SH-SY5Y (cell line): ENCODE measurements around the gene BIRC6.

ENCODE experiments used
- GATA2 ChIP-seq: IDR thresholded peaks from 2 replicates; pipeline ENCODE4 v1.6.1; 2011; ENCODE audit warnings: mild to moderate bottlenecking, low read depth, low read length
- GATA3 ChIP-seq: IDR thresholded peaks from 2 replicates; pipeline ENCODE4 v1.6.1; 2011; ENCODE audit warnings: low read depth, mild to moderate bottlenecking, low read length, moderate library complexity

The BIRC6 gene

DNA sequence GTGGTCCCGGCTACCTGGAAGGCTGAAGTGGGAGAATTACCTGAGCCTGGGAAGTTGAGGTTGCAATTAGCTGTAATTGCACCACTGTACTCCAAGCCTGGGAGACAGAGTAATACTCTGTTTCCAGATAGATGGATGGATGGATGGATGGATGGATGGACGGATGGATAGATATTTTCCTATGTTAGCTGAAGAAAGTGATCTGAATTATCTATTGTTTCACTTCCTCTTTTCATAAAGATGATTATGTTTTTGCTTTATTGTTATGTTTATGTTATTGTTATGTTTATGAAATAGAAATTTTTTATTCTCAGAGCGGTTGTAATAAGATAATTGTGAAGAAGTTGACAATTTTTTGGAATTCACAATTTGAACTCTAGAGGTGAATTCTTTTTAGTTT lies 237.8 kb downstream of the BIRC6 start:
- TF ChIP-seq GATA3 (no peak), GATA2 (no peak)

DNA sequence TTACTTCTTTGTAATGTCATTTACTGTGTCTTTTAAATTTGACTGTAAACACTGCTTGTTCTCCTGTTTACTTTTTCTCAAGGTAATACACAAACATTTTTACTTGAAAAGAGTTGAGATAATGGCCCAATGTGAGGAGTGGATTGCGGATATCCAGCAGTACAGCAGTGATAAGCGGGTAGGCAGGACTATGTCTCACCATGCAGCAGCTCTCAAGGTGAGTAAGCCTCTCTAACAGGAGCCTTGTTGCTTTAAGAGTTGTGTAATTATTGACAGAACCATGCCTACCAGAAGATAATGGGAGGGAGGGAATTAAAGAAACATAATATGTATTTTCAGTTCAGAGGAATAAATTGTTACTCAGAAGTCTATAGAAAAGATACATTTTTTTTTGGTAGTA lies 254.5 kb downstream of the BIRC6 start:
- no peak for TF ChIP-seq GATA3

DNA sequence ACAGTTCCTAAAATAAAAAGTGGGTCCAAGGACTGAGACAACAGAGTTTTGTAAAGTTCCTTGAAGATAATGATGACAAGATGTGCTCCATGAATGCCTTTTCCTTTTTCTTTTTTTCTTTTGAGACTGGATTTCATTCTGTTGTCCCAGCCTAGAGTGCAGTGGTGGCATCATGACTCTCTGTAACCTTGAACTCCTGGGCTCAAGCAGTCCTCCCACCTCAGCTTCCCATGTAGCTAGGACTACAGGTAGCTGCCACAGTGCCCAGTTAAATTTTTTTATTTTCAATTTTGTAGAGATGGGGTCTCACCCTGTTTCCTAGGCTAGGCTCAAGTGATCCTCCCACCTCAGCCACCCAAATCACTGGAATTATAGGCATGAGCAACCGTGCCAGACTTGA lies 254.9 kb downstream of the BIRC6 start:
- TF ChIP-seq GATA3 (no peak), GATA2 (no peak)

DNA sequence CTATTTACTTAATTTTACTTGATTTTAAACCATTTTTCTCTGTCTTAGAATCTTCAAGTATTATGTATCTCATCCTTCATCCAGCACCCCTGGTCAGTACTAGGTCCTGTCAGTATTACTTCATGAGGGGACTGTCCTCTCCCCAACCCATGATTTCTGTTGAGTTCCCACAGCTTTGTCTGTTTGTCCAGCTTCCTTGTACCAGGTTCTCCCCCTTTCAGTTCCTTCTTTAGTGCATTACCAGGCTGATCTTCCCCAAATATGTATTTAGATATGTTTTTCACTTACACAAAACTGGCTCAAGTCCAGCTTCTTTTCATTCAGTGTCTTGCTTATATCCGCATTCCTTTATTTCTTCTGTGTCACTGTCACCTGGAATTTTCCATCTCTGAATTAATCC lies 257.3 kb downstream of the BIRC6 start:
- TF ChIP-seq GATA2 (no peak), GATA3 (no peak)

DNA sequence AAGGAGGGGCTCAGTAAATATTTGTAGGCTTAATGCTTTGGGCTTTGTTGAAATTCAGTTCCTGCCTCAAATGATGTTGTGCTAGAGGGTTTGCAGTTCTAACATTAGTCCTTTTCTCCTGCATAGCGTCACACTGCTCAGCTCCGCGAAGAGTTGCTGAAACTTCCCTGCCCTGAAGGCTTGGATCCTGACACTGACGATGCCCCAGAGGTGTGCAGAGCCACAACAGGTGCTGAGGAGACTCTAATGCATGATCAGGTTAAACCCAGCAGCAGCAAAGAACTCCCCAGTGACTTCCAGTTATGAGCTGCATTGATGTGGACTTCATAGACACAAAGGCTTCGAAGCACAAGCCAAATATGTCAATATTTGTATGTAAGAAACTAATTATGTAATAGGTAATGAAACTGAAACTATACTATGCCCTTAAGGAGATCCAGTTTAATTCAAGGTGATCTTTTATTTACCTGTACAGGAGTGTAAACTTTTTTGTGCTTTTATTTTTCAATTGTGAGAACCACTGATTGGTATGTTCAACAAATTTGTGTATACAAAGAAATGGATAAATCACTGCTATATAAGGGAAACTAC lies 260.9 kb downstream of the BIRC6 start:
- TF ChIP-seq GATA2 (no peak), GATA3 (no peak)

DNA sequence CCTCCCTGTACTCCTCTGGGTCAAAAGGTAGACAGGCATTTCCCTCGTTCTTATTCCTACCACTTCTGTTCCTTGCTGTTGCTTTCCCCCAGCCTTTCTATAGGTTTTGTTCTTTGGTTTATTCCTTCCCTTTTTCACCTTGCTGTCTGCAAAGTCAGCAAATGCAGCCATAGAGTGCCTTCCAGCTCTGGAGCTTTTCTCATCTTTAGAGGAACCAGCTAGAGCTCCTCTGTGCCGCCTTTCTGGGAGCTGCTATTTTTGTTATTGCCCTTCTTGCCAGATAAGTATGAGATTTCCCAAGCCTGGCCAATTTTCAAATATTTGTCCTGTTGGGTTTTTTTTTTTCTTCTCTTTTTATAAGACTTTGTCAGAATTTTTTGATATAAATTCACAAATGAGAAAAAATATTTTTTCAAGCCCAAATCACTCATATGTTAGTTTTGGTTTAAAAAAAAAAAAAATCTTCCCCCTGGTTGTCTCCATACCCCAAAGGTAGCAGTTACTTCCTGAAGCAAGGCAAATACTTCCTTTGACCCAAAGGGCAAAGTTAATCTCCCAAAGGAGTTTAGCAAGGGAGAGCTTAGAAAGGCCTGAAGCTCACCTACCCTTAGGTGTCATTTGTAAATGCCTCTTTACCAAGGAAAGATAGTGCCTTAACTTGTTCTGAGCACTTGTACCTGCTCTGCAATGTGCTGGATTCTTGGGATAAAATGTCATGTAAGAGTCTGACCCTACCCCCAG lies 265.9 kb downstream of the BIRC6 start:
- TF ChIP-seq GATA2 (no peak), GATA3 (no peak)

DNA sequence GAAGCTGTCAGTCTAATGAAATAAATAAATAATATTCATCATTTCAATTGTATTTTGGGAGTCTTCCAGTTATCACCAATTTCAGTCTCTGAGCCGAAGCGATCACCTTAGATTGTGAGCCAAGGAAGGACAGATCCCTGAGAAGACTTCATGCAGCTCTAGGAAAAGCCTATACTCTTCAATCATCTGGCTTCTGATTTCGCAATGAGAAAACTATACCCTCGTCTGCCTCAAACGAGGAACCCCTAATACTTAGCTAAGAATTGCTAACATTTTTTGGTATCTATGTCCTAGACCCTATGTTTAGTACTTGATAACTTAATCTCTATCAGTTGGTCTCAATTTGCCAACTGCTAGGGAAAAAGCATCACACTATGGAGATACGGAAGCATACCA lies 266.5 kb downstream of the BIRC6 start:
- TF ChIP-seq GATA3 (no peak), GATA2 (no peak)

DNA sequence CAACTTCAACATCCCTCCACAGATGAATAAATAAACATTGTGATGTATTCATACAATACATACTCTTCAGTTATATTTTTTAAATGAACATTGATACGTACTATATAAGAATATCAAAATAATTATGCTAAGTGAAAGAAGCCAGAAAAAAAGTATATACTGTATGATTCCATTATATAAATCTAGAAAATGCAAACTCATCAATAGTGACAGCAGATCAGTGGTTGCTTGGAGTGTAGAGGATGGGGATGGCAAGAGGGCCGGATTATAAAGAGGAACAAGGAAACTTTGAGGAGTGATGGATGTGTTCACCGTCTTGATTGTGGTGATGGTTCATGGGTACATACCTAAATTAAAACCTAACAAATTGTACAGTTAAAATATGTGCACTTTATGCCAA lies 268.0 kb downstream of the BIRC6 start:
- TF ChIP-seq GATA3 = no peak
- TF ChIP-seq GATA2 = no peak

DNA sequence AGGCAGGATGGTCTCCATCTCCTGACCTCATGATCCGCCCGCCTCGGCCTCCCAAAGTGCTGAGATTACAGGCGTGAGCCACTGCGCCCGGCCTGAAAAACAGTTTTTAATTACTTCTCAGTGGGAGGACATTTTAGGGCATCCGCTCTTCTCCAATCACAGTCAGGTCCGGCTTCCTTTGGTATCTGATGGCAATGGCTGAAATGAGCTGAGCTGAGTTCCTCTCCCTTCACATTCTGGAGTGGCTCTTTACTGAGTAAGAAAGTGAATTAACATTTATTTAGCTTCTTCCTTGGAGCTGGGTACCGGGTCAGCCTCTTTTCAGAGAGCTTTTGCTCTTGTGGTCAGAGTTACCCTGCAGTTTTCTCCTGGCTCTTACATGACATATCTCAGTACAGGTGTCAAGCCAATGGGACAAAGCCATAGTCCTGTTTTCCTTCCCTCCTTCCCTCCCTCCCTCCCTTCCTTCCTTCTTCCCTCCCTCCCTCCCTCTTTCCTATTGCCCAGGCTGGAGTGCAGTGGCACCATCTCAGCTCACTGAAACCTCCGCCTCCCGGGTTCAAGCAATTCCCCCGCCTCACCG lies 269.9 kb downstream of the BIRC6 start:
- TF ChIP-seq GATA2 = no peak
- no peak for TF ChIP-seq GATA3

DNA sequence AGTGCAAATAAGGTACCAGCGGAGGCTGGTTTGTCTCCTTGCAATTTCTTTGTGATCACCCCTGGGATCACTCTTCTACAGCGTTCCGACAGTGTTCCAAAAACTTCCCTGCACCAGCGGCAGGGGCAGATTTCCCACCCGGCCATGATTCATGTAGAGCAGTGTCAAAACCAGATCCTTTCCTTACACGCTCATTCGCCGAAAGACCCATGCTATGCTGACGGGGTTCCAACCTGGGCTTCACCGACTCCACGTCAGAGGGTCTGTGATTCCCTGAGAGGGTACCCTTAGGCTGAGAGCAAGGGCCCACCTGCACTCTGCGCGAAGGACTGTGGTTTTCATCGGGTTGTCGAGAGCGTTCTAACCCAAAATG lies 270.6 kb downstream of the BIRC6 start:
- TF ChIP-seq GATA3 = no peak
- TF ChIP-seq GATA2 = no peak

DNA sequence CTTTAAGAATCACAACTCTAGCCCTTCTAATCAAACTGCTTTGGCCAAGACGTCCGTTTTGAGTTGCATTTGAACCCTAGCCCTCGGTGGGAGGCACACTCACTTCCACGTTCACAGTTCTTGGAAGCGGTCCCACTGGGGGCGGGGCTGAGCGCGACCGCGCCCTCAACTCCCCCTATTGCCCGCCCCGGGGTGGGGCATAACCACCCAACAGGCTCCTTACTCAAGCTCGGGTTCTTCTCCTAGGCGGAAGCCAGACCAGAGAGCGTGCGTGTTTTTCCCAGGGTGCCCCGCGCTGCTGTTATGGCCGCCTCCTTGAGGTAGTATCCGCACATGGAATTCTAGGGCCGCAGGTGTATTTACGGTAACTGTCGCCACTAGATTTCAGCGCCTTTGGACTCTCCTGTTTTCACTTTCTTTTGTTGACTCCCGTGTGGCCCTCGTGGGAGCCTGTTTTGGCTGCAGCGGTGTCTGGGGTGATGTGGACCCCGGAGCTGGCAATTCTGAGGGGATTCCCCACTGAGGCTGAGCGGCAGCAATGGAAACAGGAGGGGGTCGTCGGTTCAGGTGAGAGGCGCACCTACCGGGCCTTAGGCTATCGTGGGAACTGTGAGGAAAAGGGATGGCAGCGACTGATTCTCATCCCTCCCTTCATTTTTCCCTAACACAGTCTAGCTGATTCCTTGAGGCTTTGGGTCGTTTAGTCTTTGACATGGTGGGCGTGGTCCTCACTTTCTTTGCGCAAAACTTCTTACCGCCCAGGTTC lies 271.2 kb downstream of the BIRC6 start, which contains the start of gene TTC27:
TSS of gene TTC27 (plus strand) at position 237 of the 766 bp plus-strand sequence. CDS start at position 480, 243 bp downstream.
- TF ChIP-seq GATA2 (no peak), GATA3 (no peak)

DNA sequence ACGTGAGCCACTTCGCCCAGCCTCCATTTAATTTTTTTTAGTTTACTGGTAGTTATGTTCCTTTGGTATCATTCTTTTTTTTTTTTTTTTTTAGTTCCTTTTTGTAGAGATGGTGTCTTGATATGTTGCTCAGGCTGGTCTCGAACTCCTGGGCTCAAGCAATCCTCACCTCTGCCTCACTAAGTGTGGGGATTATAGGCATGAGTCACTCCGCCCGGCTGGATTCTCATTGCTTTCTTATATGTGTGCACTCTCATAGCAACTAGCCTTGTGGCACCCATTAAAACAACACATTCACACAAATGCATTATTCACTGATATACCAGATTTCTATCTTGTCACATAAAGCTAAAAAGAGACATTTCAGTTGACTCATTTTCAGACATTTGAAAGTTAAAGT lies 275.3 kb downstream of the BIRC6 start:
- TF ChIP-seq GATA2 (no peak), GATA3 (no peak)

DNA sequence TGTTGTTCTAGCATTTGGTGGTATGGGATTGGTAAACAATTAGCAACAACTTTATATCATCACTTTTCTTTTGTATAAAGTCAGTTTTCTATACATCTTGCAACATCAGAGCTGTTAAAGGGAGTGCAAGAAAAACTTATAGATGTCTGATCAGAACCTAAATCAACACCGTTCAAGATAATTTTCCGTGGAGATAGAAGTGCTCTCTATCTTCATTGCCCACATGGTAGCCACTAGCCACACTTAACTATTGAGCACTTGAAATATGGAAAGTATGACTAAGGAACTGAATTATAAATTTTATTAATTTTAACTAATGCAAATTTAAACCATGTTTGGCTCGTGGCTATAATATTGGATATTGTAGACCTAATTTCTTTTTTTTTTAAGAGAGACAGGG lies 276.2 kb downstream of the BIRC6 start:
- TF ChIP-seq GATA3 (no peak), GATA2 (no peak)

DNA sequence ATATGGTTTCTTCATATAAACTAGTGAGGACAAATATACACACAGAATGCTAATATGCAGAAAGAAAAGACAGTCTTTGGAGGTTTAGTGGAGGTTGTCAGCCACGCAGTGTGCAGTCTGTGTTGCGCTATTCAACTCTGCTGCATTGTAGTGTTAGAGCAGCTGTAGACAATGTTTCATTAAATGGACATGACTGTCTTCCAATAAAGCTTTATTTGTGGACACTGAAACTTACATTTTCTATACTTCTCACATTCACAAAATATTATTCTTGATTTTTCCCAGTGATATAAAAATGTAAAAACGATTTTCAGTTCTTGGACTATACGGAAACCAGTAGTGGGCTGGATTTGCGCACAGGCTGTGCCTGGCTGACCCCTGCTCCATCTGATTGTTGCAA lies 284.4 kb downstream of the BIRC6 start:
- TF ChIP-seq GATA2 = no peak
- TF ChIP-seq GATA3 = no peak
